HepG2 (cell line): Measurements from ENCODE around the gene KIAA2012. TPM values are rescaled to one million over a fixed set of nuclear protein-coding genes. Genes with fewer than 3 reads are reported as not detected.

Source experiments
- ATAC-seq: fragments of 200-7000 bp; cut with Tn5 transposase; 3 replicates; pipeline ENCODE4 v1.9.1; 2020; ENCODE audit warnings: mild to moderate bottlenecking, moderate library complexity
- BruUV-seq: library from RNA; stranded (reverse); fragments of 400-500 nt; replicated peaks from 2 replicates; lab custom pipeline; 2021; lab: Mats Ljungman, UMichigan
- CTCF ChIA-PET: fragments of 300-600 bp; formaldehyde crosslinking; extraction: SDS; loops from one replicate; lab custom pipeline; 2021; ENCODE audit warnings: low total read pairs, inconsistent platforms, low intra/inter-chr PET ratio; lab: Yijun Ruan, JAX
- POLR2A ChIA-PET: fragments of 350-600 bp; sonication (Branson Sonifier 250); formaldehyde crosslinking; loops from one replicate; lab custom pipeline; 2020; ENCODE audit warnings: antibody characterized with exemption, inconsistent platforms; lab: Yijun Ruan, JAX
- DNase-seq: peaks from one replicate; pipeline ENCODE4 v3.0.0-alpha.2; 2015; ENCODE audit warnings: low spot score
- FAIRE-seq: peaks from 3 replicates; lab custom pipeline; 2011; peaks lifted over from hg19 to GRCh38; lab: Jason Lieb, UNC
- H2AFZ ChIP-seq: one replicate; pipeline ENCODE4 v1.6.1; 2011; ENCODE audit warnings: low read length, inconsistent platforms
- H3K27ac ChIP-seq: fragments of 300-600 bp; 3 replicates; pipeline ENCODE4 v1.8.0; 2011; ENCODE audit warnings: mixed run types, mild to moderate bottlenecking, mixed read lengths, low read length, inconsistent platforms; ENCODE audit not compliant: insufficient read depth; ENCODE audit errors: extremely low read length
- H3K27me3 ChIP-seq, 2 experiments: fragments of 200-600 bp in 1 of 2; 2 replicates in 1 of 2; 3 replicates in 1 of 2; pipeline versions ENCODE4 v1.6.0 to v1.8.0; 2011; ENCODE audit warnings: low read length in 2 of 2, mild to moderate bottlenecking in 2 of 2, moderate library complexity in 2 of 2, inconsistent platforms in 1 of 2; ENCODE audit not compliant: insufficient read depth in 2 of 2, control insufficient read depth in 1 of 2
- H3K36me3 ChIP-seq, 2 experiments: fragments of 200-600 bp in 1 of 2; replicated peaks in 1 of 2; 2 replicates in 1 of 2; 3 replicates in 1 of 2; pipeline versions ENCODE4 v1.5.1 to v1.8.0; 2011; ENCODE audit warnings: low read length in 2 of 2, inconsistent platforms in 1 of 2; ENCODE audit not compliant: insufficient read depth in 2 of 2, control insufficient read depth in 1 of 2
- H3K4me1 ChIP-seq: 2 replicates; pipeline ENCODE4 v1.5.1; 2012; ENCODE audit warnings: low read length, inconsistent platforms; ENCODE audit not compliant: insufficient read depth
- H3K4me2 ChIP-seq: 2 replicates; pipeline ENCODE4 v1.6.0; 2011; ENCODE audit warnings: low read depth, low read length, inconsistent platforms
- H3K4me3 ChIP-seq, 3 experiments: fragments of 200-600 bp in 1 of 3; sonication (generic), shearing (Covaris generic) in 1 of 3; replicated peaks in 1 of 3; 2 replicates each; pipeline ENCODE4 v1.5.1; 2011 to 2016; ENCODE audit warnings: low read length in 3 of 3, inconsistent platforms in 2 of 3, low read depth in 2 of 3, mild to moderate bottlenecking in 2 of 3, control low read depth in 1 of 3, mixed read lengths in 1 of 3; ENCODE audit not compliant: insufficient read depth in 1 of 3
- H3K79me2 ChIP-seq: one replicate; pipeline ENCODE4 v1.6.1; 2011; ENCODE audit warnings: low read length, inconsistent platforms; ENCODE audit not compliant: insufficient read depth
- H3K9ac ChIP-seq: 2 replicates; pipeline ENCODE4 v1.6.0; 2011; ENCODE audit warnings: mild to moderate bottlenecking, low read depth, low read length, inconsistent platforms; ENCODE audit not compliant: insufficient read depth
- H3K9me3 ChIP-seq: 2 replicates; pipeline ENCODE4 v1.5.1; 2012; ENCODE audit warnings: mild to moderate bottlenecking, low read length
- H4K20me1 ChIP-seq: 2 replicates; pipeline ENCODE4 v1.6.0; 2011; ENCODE audit warnings: inconsistent platforms, mild to moderate bottlenecking, low read length, moderate library complexity; ENCODE audit not compliant: insufficient read depth
- ADNP ChIP-seq: sonication (generic); formaldehyde crosslinking; IDR thresholded peaks from 2 replicates; pipeline ENCODE4 v1.4.0; 2020; ENCODE audit warnings: missing genetic modification reagents
- BCL6 ChIP-seq: IDR thresholded peaks from 2 replicates; pipeline ENCODE4 v1.6.1; 2016; ENCODE audit warnings: missing genetic modification reagents, missing compliant biosample characterization
- CCAR2 ChIP-seq: fragments of 200-400 bp; formaldehyde crosslinking; optimal IDR thresholded peaks from 2 replicates; pipeline ENCODE3; 2018; ENCODE audit warnings: low read depth, mild to moderate bottlenecking, low read length, moderate library complexity
- CEBPG ChIP-seq: IDR thresholded peaks from 2 replicates; pipeline ENCODE4 v1.6.1; 2016
- FOXK2 ChIP-seq: fragments of 450-650 bp; IDR thresholded peaks from 2 replicates; pipeline ENCODE4 v1.6.1; 2016
- GFI1 ChIP-seq: sonication (generic); formaldehyde crosslinking; IDR thresholded peaks from 2 replicates; pipeline ENCODE4 v1.5.0; 2020; ENCODE audit warnings: missing genetic modification reagents, mild to moderate bottlenecking, borderline replicate concordance
- HMG20A ChIP-seq: IDR thresholded peaks from 2 replicates; pipeline ENCODE4 v1.6.1; 2016; ENCODE audit warnings: borderline replicate concordance
- MED13 ChIP-seq: sonication (generic); formaldehyde crosslinking; IDR thresholded peaks from 2 replicates; pipeline ENCODE4 v1.5.0; 2020; ENCODE audit warnings: missing genetic modification reagents
- MTA3 ChIP-seq: sonication (generic); formaldehyde crosslinking; IDR thresholded peaks from 2 replicates; pipeline ENCODE4 v1.4.0; 2020; ENCODE audit warnings: missing genetic modification reagents
- NBN ChIP-seq: fragments of 450-650 bp; conservative IDR thresholded peaks from 2 replicates; pipeline ENCODE4 v1.6.1; 2017
- PAWR ChIP-seq: sonication (generic); formaldehyde crosslinking; IDR thresholded peaks from 2 replicates; pipeline ENCODE4 v1.4.0; 2020; ENCODE audit warnings: missing genetic modification reagents, mild to moderate bottlenecking, borderline replicate concordance
- PCBP2 ChIP-seq: fragments of 200-400 bp; formaldehyde crosslinking; optimal IDR thresholded peaks from 2 replicates; pipeline ENCODE3; 2018; ENCODE audit warnings: low read length, low read depth; ENCODE audit not compliant: poor library complexity, severe bottlenecking
- RARA ChIP-seq: IDR thresholded peaks from 2 replicates; pipeline ENCODE4 v1.6.1; 2016; ENCODE audit warnings: missing genetic modification reagents, missing compliant biosample characterization
- RBM22 ChIP-seq: fragments of 200-400 bp; formaldehyde crosslinking; optimal IDR thresholded peaks from 2 replicates; pipeline ENCODE3; 2017; ENCODE audit warnings: mild to moderate bottlenecking, low read length, moderate library complexity
- SOX5 ChIP-seq: IDR thresholded peaks from 2 replicates; pipeline ENCODE4 v1.6.1; 2016; ENCODE audit warnings: borderline replicate concordance
- TEF ChIP-seq: sonication (generic); formaldehyde crosslinking; IDR thresholded peaks from 2 replicates; pipeline ENCODE4 v1.5.0; 2020; ENCODE audit warnings: missing genetic modification reagents
- ZFYVE20 ChIP-seq: sonication (generic); formaldehyde crosslinking; IDR thresholded peaks from 2 replicates; pipeline ENCODE4 v1.8.0; 2023; ENCODE audit warnings: low read depth, mild to moderate bottlenecking, moderate library complexity, missing genetic modification reagents, borderline replicate concordance
- ZHX1 ChIP-seq: sonication (generic); formaldehyde crosslinking; IDR thresholded peaks from 2 replicates; pipeline ENCODE4 v1.8.1; 2022; ENCODE audit warnings: low read depth, mild to moderate bottlenecking, missing genetic modification reagents
- ZNF276 ChIP-seq: sonication (generic); formaldehyde crosslinking; IDR thresholded peaks from 2 replicates; pipeline ENCODE4 v1.4.0; 2020; ENCODE audit warnings: mild to moderate bottlenecking, low read depth, missing genetic modification reagents
- WGBS: methylation state at CpG from one replicate; pipeline ENCODE4 v1.1.6; 2017; ENCODE audit warnings: low lambda C conversion rate; 5-methylcytosine and 5-hydroxymethylcytosine counted together
- in situ Hi-C: cut with HindIII; loops from 2 replicates; pipeline ENCODE4 v1.10.0; 2017; ENCODE audit warnings: low pct_unique_long_range_greater_than_20kb; ENCODE audit not compliant: extremely low pct_ligation_motif_present
- intact Hi-C: fragments of 100-400 bp; cut with micrococcal nuclease; formaldehyde crosslinking; loops from one replicate; pipeline ENCODE4 v1.10.0; 2022; ENCODE audit not compliant: unreplicated experiment
- polyA plus RNA-seq, 8 experiments: library from polyadenylated mRNA; depleted of rRNA in 3 of 8; stranded (reverse) in 7 of 8; unstranded in 1 of 8; fragments of >200 nt; fragmentation: Illumina TruSeq in 4 of 8; extraction: Trizol in 4 of 8; gene quantifications; 2 replicates each; pipeline versions ENCODE4 v1.2.1 to v1.2.3, GENCODE V29; 2011 to 2016; ENCODE audit warnings: low read depth in 4 of 8, missing spikeins in 1 of 8, mixed read lengths in 1 of 8; ENCODE audit not compliant: insufficient read depth in 1 of 8
- total RNA-seq, 5 experiments: library from RNA; depleted of rRNA; stranded (reverse); fragments of >200 nt; fragmentation: Illumina TruSeq; extraction: Trizol; gene quantifications; 2 replicates each; pipeline ENCODE4 v1.2.3, GENCODE V29; 2016; ENCODE audit warnings: low read depth in 1 of 5
- TF ChIP-seq, protein P1 (sequence below): sonication (generic); formaldehyde crosslinking; IDR thresholded peaks from 2 replicates; pipeline ENCODE4 v1.4.0; 2020; ENCODE audit warnings: mild to moderate bottlenecking, missing genetic modification reagents
- TF ChIP-seq, protein P2 (sequence below): sonication (generic); formaldehyde crosslinking; IDR thresholded peaks from 2 replicates; pipeline ENCODE4 v1.5.0; 2020; ENCODE audit warnings: mild to moderate bottlenecking, low read depth, missing genetic modification reagents, borderline replicate concordance

KIAA2012 gene
- total and polyA plus RNA-seq, 2 of the 13 experiments (the other 11 are each of a cell fraction or from before 2014, with no cell fraction given): not detected

DNA sequence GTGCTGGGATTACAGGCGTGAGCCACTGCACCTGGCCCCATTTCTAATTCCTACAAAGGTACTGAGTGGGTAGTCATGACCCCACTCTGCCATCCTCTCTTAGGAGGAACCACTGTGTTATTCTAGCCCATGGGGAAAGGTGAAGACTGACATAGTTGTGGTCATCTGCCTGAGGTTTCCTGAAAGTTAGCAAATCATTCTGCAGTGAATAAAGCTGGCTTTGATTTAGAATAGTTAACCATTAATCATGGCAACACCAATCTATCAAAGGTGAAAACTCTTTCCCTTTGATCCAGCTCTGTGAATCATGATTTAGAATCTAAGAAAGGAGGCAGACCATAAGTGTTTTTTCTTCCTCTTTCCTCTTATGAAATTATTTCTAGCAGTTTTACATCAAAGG lies 114.5 kb downstream of the KIAA2012 start (continued):
- TF ChIP-seq ZNF276 (CRISPR knock-in tag) (no peak), BCL6 (CRISPR knock-in tag) (peak; percentile 55), GFI1 (CRISPR knock-in tag) (peak; percentile 80), ADNP (no peak), MTA3 (CRISPR knock-in tag) (no peak), TEF (CRISPR knock-in tag) (no peak), PCBP2 (no peak), HMG20A (CRISPR knock-in tag) (peak; percentile 89), SOX5 (CRISPR knock-in tag) (peak; percentile 23; the same call in 1 of the 2 replicates), CEBPG (0 out of 2 replicates have a peak, but pooled peaks have one; percentile 20), PAWR (CRISPR knock-in tag) (no peak), RBM22 (no peak), RARA (CRISPR knock-in tag) (0 out of 2 replicates have a peak, but pooled peaks have one; percentile 16)

DNA sequence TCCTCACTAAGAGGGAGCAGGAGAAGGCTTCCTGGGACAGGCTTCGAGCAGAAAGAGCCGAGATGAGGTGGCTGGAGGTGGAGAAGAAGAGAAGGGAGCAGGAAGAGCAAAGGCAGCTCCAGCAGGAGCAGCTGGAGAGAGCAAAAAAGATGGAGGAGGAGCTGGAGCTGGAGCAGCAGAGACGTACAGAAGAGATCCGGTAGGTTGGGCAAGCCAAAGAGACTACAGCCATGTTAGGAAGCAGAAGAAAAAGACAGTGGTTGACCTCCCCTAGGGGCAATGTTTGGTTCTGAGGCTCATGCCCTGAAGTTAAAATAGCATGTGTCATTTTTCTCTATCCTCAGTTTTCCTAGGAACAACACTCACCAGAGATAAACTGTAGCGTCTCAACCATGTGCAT lies 120.2 kb downstream of the KIAA2012 start:
- ATAC-seq: peak; percentile 60
- 46% methylated on average over 5 of the region's 5 CpGs for WGBS
- in situ Hi-C loops: no loop called here
- TF ChIP-seq, protein P1, sequence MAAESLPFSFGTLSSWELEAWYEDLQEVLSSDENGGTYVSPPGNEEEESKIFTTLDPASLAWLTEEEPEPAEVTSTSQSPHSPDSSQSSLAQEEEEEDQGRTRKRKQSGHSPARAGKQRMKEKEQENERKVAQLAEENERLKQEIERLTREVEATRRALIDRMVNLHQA (CRISPR knock-in tag): no peak
- no peak for TF ChIP-seq CCAR2
- no peak for TF ChIP-seq ZHX1 (CRISPR knock-in tag)
- no peak for TF ChIP-seq MED13 (CRISPR knock-in tag)
- TF ChIP-seq, protein P2, sequence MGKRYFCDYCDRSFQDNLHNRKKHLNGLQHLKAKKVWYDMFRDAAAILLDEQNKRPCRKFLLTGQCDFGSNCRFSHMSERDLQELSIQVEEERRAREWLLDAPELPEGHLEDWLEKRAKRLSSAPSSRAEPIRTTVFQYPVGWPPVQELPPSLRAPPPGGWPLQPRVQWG (CRISPR knock-in tag): no peak
- TF ChIP-seq ZFYVE20 (CRISPR knock-in tag): no peak
- no peak for TF ChIP-seq NBN
- TF ChIP-seq FOXK2: no peak

More for the DNA sequence above, 120.2 kb downstream of the KIAA2012 start:
- Histone ChIP-seq H2AFZ (no peak overlapping the region), H3K4me3 (no peak overlapping the region), H3K9ac (no peak overlapping the region), H3K9me3 (no peaks in the 10 kb centered on the region), H3K27me3 (no peaks in the 10 kb centered on the region), H3K4me1 (peaks cover under 1% of the 10 kb centered on the region), H3K27ac (no peak overlapping the region), H3K4me2 (no peak overlapping the region; the same call in 1 of the 2 replicates), H3K79me2 (no peaks in the 10 kb centered on the region), H3K36me3 (no peaks in the 10 kb centered on the region), H4K20me1 (no peaks in the 10 kb centered on the region)
- FAIRE-seq (no peak), DNase-seq (no peak)
- no TSS peak for BruUV-seq
- POLR2A ChIA-PET: no interaction called here
- intact Hi-C loops: no loop called here
- CTCF ChIA-PET: no interaction called here
